IMR-90 (cell line): ENCODE measurements around the gene FCHSD2.

Experiments used
- CTCF ChIP-seq: conservative IDR thresholded peaks from 2 replicates; pipeline ENCODE4 v1.5.1; 2012; ENCODE audit warnings: mild to moderate bottlenecking, low read depth, low read length, improper control_type of control experiment
- MXI1 ChIP-seq: IDR thresholded peaks from 2 replicates; pipeline ENCODE4 v1.6.1; 2012; ENCODE audit warnings: low read depth, mild to moderate bottlenecking, low read length, moderate library complexity, borderline replicate concordance
- POLR2A ChIP-seq: IDR thresholded peaks from 2 replicates; pipeline ENCODE4 v1.6.1; 2012; ENCODE audit warnings: mild to moderate bottlenecking, low read depth, low read length
- RAD21 ChIP-seq: IDR thresholded peaks from 2 replicates; pipeline ENCODE4 v1.6.1; 2012; ENCODE audit warnings: low read length, improper control_type of control experiment
- RCOR1 ChIP-seq: IDR thresholded peaks from 2 replicates; pipeline ENCODE4 v1.6.1; 2012; ENCODE audit warnings: mild to moderate bottlenecking, low read length, improper control_type of control experiment; ENCODE audit not compliant: insufficient replicate concordance

- no peak for TF ChIP-seq CTCF
- TF ChIP-seq RAD21: no peak
- TF ChIP-seq POLR2A: no peak
- no peak for TF ChIP-seq MXI1
- TF ChIP-seq RCOR1: no peak
Measured at GRCh38 chr11:72807021-72807693, 335.0 kb downstream of the FCHSD2 start.
